Endothelial cell of umbilical vein (primary cell): ENCODE data around the gene MSMB. TPM values are rescaled to one million over a fixed set of nuclear protein-coding genes. Genes with fewer than 3 reads are reported as not detected.

Source experiments
- BruUV-seq: library from RNA; stranded (reverse); fragments of 400-500 nt; replicated peaks from 2 replicates; lab custom pipeline; 2021; lab: Mats Ljungman, UMichigan
- CTCF ChIA-PET: fragments of 300-600, 350-600 bp; sonication (Branson Sonifier 250); formaldehyde crosslinking; loops from one replicate; lab custom pipeline; 2021; ENCODE audit warnings: antibody characterized with exemption, inconsistent platforms; lab: Charles Lee
- POLR2A ChIA-PET: fragments of 300-600, 350-600 bp; sonication (Branson Sonifier 250); formaldehyde crosslinking; loops from one replicate; lab custom pipeline; 2021; ENCODE audit warnings: antibody characterized with exemption, inconsistent platforms; lab: Charles Lee
- DNase-seq: peaks from one replicate; pipeline ENCODE4 v3.0.0-alpha.2; 2011; ENCODE audit warnings: low read depth, low spot score
- FAIRE-seq: peaks from 2 replicates; lab custom pipeline; 2011; peaks lifted over from hg19 to GRCh38; lab: Jason Lieb, UNC
- H2AFZ ChIP-seq: 2 replicates; pipeline ENCODE4 v1.6.0; 2012; ENCODE audit warnings: low read depth, low read length, control low read depth, inconsistent platforms
- H3K27ac ChIP-seq: 2 replicates; pipeline ENCODE4 v1.5.1; 2011; ENCODE audit warnings: low read depth, mild to moderate bottlenecking, control low read depth, low read length, moderate library complexity; ENCODE audit not compliant: insufficient read depth
- H3K27me3 ChIP-seq, 2 experiments: 2 replicates each; pipeline versions ENCODE4 v1.6.0 to v1.6.1; 2011; ENCODE audit warnings: low read length in 2 of 2, mixed read lengths in 1 of 2; ENCODE audit not compliant: control insufficient read depth in 2 of 2, insufficient read depth in 2 of 2
- H3K36me3 ChIP-seq, 2 experiments: 2 replicates in 1 of 2; 3 replicates in 1 of 2; pipeline ENCODE4 v1.5.1; 2011; ENCODE audit warnings: low read length in 2 of 2, mild to moderate bottlenecking in 1 of 2, moderate library complexity in 1 of 2; ENCODE audit not compliant: control insufficient read depth in 2 of 2, insufficient read depth in 2 of 2; ENCODE audit errors: extremely low read depth in 1 of 2
- H3K4me1 ChIP-seq: 3 replicates; pipeline ENCODE4 v1.5.1; 2011; ENCODE audit warnings: mild to moderate bottlenecking, low read length; ENCODE audit not compliant: control insufficient read depth, insufficient read depth; ENCODE audit errors: extremely low read depth
- H3K4me2 ChIP-seq: 2 replicates; pipeline ENCODE4 v1.6.1; 2011; ENCODE audit warnings: low read length, control low read depth, mixed read lengths; ENCODE audit not compliant: insufficient read depth
- H3K4me3 ChIP-seq, 3 experiments: fragments of 200-600 bp in 1 of 3; sonication (generic), shearing (Covaris generic) in 1 of 3; replicated peaks in 1 of 3; 2 replicates each; pipeline ENCODE4 v1.5.1; 2011 to 2016; ENCODE audit warnings: control low read depth in 3 of 3, low read length in 3 of 3, mild to moderate bottlenecking in 2 of 3, inconsistent platforms in 1 of 3, low read depth in 1 of 3, moderate library complexity in 1 of 3; ENCODE audit not compliant: insufficient read depth in 1 of 3
- H3K79me2 ChIP-seq: 2 replicates; pipeline ENCODE4 v1.6.0; 2012; ENCODE audit warnings: low read length, inconsistent platforms; ENCODE audit not compliant: control insufficient read depth, insufficient read depth
- H3K9ac ChIP-seq: replicated peaks from 2 replicates; pipeline ENCODE3; 2011; ENCODE audit warnings: low read length, control low read depth; ENCODE audit not compliant: insufficient read depth; ENCODE audit errors: extremely low read depth
- H3K9me1 ChIP-seq: replicated peaks from 3 replicates; pipeline ENCODE4 v1.6.0; 2011; ENCODE audit warnings: mild to moderate bottlenecking, low read length; ENCODE audit not compliant: control insufficient read depth, insufficient read depth; ENCODE audit errors: extremely low read depth
- H3K9me3 ChIP-seq: replicated peaks from 2 replicates; pipeline ENCODE4 v1.5.1; 2012; ENCODE audit warnings: low read length, inconsistent platforms; ENCODE audit not compliant: control insufficient read depth, insufficient read depth
- H4K20me1 ChIP-seq: replicated peaks from 2 replicates; pipeline ENCODE3; 2011; ENCODE audit warnings: mild to moderate bottlenecking, low read length; ENCODE audit not compliant: control insufficient read depth, insufficient read depth; ENCODE audit errors: extremely low read depth
- FOS ChIP-seq: IDR thresholded peaks from 2 replicates; pipeline ENCODE4 v1.6.1; 2011; ENCODE audit warnings: mild to moderate bottlenecking, low read length, moderate library complexity, borderline replicate concordance; ENCODE audit not compliant: insufficient read depth
- GATA2 ChIP-seq: IDR thresholded peaks from 2 replicates; pipeline ENCODE4 v1.7.0; 2011; ENCODE audit warnings: low read depth, mild to moderate bottlenecking, moderate library complexity, mixed read lengths, low read length; ENCODE audit not compliant: insufficient read length, insufficient read depth
- JUN ChIP-seq: IDR thresholded peaks from 2 replicates; pipeline ENCODE4 v1.6.1; 2011; ENCODE audit warnings: borderline replicate concordance, low read depth; ENCODE audit not compliant: insufficient read length, insufficient read depth
- MAX ChIP-seq: IDR thresholded peaks from 2 replicates; pipeline ENCODE4 v1.6.1; 2011; ENCODE audit not compliant: insufficient read depth, insufficient read length
- MYC ChIP-seq: IDR thresholded peaks from one replicate; pipeline ENCODE4 v1.6.1; 2011; ENCODE audit warnings: mild to moderate bottlenecking, low read depth, low read length
- POLR2A ChIP-seq: IDR thresholded peaks from 2 replicates; pipeline ENCODE4 v1.6.1; 2012; ENCODE audit warnings: low read depth, mild to moderate bottlenecking, control low read depth, low read length
- dilution Hi-C: fragments of 300-500 bp; cut with MboI; formaldehyde crosslinking; loops from one replicate; pipeline ENCODE4 v1.15.0; 2019; ENCODE audit warnings: low sequenced_read_pairs; ENCODE audit not compliant: extremely low pct_ligation_motif_present
- intact Hi-C: fragments of 100-400 bp; cut with micrococcal nuclease; formaldehyde crosslinking; loops from one replicate; pipeline ENCODE4 v1.10.0; 2022
- polyA plus RNA-seq, 4 experiments: library from polyadenylated mRNA; depleted of rRNA in 3 of 4; stranded (reverse) in 3 of 4; unstranded in 1 of 4; fragments of >200 nt; gene quantifications; 2 replicates each; pipeline versions ENCODE4 v1.2.1 to v1.2.3, GENCODE V29; 2011 to 2012; ENCODE audit warnings: missing spikeins in 1 of 4
- total RNA-seq: library from RNA; stranded (reverse); gene quantifications from 2 replicates; pipeline ENCODE4 v1.2.3, GENCODE V29; 2021

Gene MSMB
- total and polyA plus RNA-seq, 2 donors (not counting 3 experiments of a cell fraction or from before 2014, with no cell fraction given): not detected

DNA sequence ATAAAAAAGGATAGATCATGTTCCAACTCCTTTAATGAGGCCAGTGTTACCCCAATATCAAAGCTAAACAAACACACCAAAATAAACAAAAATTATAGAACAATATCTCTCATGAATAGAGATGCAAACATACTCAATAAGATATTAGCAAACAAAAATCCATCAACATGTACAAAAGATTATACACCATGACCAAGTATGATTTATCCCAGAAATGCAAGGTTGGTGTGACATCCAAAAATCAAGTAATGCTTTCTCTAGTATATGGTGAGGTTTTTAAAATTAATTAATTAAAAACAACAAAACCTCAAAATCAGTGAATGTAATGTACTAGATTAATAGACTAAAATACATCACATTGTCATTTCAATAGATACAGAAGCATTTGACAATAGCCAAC is 11.0 kb upstream of the MSMB start:
- H3K4me3 ChIP-seq: no peak overlapping the region
- CTCF ChIA-PET: no interaction called here
- no peak overlapping the region for H3K27ac ChIP-seq
- no peaks in the 10 kb centered on the region for H3K9me1 ChIP-seq
- dilution Hi-C loops: no loop called here
- no peak overlapping the region for H2AFZ ChIP-seq
- H3K4me2 ChIP-seq: no peak overlapping the region
- POLR2A ChIA-PET: no interaction called here
- H3K79me2 ChIP-seq: no peaks in the 10 kb centered on the region
- H3K9me3 ChIP-seq: no peaks in the 10 kb centered on the region
- no peaks in the 10 kb centered on the region for H3K36me3 ChIP-seq
- no peaks in the 10 kb centered on the region for H3K4me1 ChIP-seq
- BruUV-seq: no TSS peak
- TF ChIP-seq FOS: no peak
- TF ChIP-seq MYC: no peak
- H3K27me3 ChIP-seq: peaks cover 0 to 3% of the 10 kb centered on the region in 2 experiments
- intact Hi-C loops: no loop called here
- H3K9ac ChIP-seq: no peak overlapping the region
- no peak for FAIRE-seq
- DNase-seq: no peak
- H4K20me1 ChIP-seq: no peaks in the 10 kb centered on the region

GRCh38 chr10:46055771-46056170 is 9.7 kb upstream of the MSMB start:
- Histone ChIP-seq H3K27ac (no peak overlapping the region), H3K9me1 (no peaks in the 10 kb centered on the region), H3K4me3 (no peak overlapping the region), H3K36me3 (no peaks in the 10 kb centered on the region), H3K4me1 (no peaks in the 10 kb centered on the region), H3K79me2 (no peaks in the 10 kb centered on the region), H2AFZ (no peak overlapping the region), H3K4me2 (no peak overlapping the region), H3K9ac (no peak overlapping the region), H3K27me3 (peaks cover 0 to 3% of the 10 kb centered on the region in 2 experiments), H4K20me1 (no peaks in the 10 kb centered on the region), H3K9me3 (no peaks in the 10 kb centered on the region)
- no TSS peak for BruUV-seq
- intact Hi-C loops: no loop called here
- DNase-seq (no peak), FAIRE-seq (no peak)
- CTCF ChIA-PET: no interaction called here
- POLR2A ChIA-PET: no interaction called here
- dilution Hi-C loops: no loop called here
- TF ChIP-seq GATA2: no peak
- TF ChIP-seq MYC: no peak
- TF ChIP-seq JUN: no peak
- TF ChIP-seq POLR2A: no peak
- TF ChIP-seq MAX: no peak
